SK-N-SH (cell line): Measurements from ENCODE around the gene ASIC3.

Experiments used
- CHD2 ChIP-seq: fragments of 150-350 bp; IDR thresholded peaks from 2 replicates; pipeline ENCODE4 v1.6.1; 2018; ENCODE audit warnings: low read length; ENCODE audit not compliant: partially characterized antibody
- EZH2phosphoT487 ChIP-seq: fragments of 200-600 bp; sonication (generic); IDR thresholded peaks from 2 replicates; pipeline ENCODE4 v1.6.1; 2017; ENCODE audit warnings: low read depth, mixed run types, mild to moderate bottlenecking, antibody characterized with exemption, moderate library complexity, borderline replicate concordance
- FOSL2 ChIP-seq: IDR thresholded peaks from 2 replicates; pipeline ENCODE4 v1.4.0; 2012; ENCODE audit warnings: low read depth, mild to moderate bottlenecking, moderate library complexity, borderline replicate concordance
- FOXM1 ChIP-seq: IDR thresholded peaks from 2 replicates; pipeline ENCODE4 v1.4.0; 2012; ENCODE audit warnings: low read depth, mild to moderate bottlenecking
- GABPA ChIP-seq: IDR thresholded peaks from 2 replicates; pipeline ENCODE4 v1.4.0; 2012; ENCODE audit warnings: low read depth, mild to moderate bottlenecking
- JUND ChIP-seq: IDR thresholded peaks from 2 replicates; pipeline ENCODE4 v1.4.0; 2012
- POLR2AphosphoS5 ChIP-seq: IDR thresholded peaks from 2 replicates; pipeline ENCODE4 v1.6.1; 2012; ENCODE audit warnings: low read depth, low read length
- RAD21 ChIP-seq: IDR thresholded peaks from 2 replicates; pipeline ENCODE4 v1.6.1; 2012; ENCODE audit warnings: mild to moderate bottlenecking, low read length
- RFX5 ChIP-seq: IDR thresholded peaks from 2 replicates; pipeline ENCODE4 v1.6.1; 2012; ENCODE audit warnings: mild to moderate bottlenecking, improper control_type of control experiment, low read length
- YY1 ChIP-seq: IDR thresholded peaks from 2 replicates; pipeline ENCODE4 v1.4.0; 2012; ENCODE audit warnings: low read depth, mild to moderate bottlenecking
- TF ChIP-seq, protein P1 (sequence below): IDR thresholded peaks from 2 replicates; pipeline ENCODE4; 2012
- TF ChIP-seq, protein P2 (sequence below): IDR thresholded peaks from 2 replicates; pipeline ENCODE4 v1.4.0; 2012; ENCODE audit warnings: low read depth, borderline replicate concordance
- TF ChIP-seq, protein P3 (sequence below): fragments of 200-600 bp; sonication (generic); IDR thresholded peaks from 2 replicates; pipeline ENCODE4 v1.6.1; 2017; ENCODE audit warnings: antibody characterized with exemption, mild to moderate bottlenecking, moderate library complexity
- TF ChIP-seq, protein P4 (sequence below): IDR thresholded peaks from 2 replicates; pipeline ENCODE4 v1.6.1; 2012; ENCODE audit warnings: mild to moderate bottlenecking, low read depth, low read length, moderate library complexity

DNA sequence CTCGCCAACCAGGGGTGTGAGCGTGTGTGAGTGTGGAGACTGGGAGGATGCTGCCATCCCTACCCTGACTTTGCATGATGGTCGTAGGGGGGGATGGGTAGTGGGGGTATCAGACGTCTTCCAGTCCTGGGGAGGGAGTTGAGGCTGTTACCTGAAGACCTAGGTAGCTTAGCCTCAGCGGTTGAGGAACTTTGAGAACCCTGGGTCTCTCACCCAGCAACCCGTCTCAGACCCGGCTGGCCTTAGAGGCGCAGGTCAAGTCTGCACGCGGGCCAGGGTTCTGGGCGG, 13.7 kb downstream of the ASIC3 start:
- TF ChIP-seq EZH2phosphoT487, result no peak
- TF ChIP-seq, protein P1, sequence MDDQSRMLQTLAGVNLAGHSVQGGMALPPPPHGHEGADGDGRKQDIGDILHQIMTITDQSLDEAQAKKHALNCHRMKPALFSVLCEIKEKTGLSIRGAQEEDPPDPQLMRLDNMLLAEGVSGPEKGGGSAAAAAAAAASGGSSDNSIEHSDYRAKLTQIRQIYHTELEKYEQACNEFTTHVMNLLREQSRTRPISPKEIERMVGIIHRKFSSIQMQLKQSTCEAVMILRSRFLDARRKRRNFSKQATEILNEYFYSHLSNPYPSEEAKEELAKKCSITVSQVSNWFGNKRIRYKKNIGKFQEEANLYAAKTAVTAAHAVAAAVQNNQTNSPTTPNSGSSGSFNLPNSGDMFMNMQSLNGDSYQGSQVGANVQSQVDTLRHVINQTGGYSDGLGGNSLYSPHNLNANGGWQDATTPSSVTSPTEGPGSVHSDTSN, result no peak
- no peak for TF ChIP-seq YY1
- TF ChIP-seq, protein P2, sequence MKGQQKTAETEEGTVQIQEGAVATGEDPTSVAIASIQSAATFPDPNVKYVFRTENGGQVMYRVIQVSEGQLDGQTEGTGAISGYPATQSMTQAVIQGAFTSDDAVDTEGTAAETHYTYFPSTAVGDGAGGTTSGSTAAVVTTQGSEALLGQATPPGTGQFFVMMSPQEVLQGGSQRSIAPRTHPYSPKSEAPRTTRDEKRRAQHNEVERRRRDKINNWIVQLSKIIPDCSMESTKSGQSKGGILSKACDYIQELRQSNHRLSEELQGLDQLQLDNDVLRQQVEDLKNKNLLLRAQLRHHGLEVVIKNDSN, result no peak
- TF ChIP-seq, protein P3, sequence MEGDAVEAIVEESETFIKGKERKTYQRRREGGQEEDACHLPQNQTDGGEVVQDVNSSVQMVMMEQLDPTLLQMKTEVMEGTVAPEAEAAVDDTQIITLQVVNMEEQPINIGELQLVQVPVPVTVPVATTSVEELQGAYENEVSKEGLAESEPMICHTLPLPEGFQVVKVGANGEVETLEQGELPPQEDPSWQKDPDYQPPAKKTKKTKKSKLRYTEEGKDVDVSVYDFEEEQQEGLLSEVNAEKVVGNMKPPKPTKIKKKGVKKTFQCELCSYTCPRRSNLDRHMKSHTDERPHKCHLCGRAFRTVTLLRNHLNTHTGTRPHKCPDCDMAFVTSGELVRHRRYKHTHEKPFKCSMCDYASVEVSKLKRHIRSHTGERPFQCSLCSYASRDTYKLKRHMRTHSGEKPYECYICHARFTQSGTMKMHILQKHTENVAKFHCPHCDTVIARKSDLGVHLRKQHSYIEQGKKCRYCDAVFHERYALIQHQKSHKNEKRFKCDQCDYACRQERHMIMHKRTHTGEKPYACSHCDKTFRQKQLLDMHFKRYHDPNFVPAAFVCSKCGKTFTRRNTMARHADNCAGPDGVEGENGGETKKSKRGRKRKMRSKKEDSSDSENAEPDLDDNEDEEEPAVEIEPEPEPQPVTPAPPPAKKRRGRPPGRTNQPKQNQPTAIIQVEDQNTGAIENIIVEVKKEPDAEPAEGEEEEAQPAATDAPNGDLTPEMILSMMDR, result no peak
- TF ChIP-seq FOXM1, result no peak
- no peak for TF ChIP-seq FOSL2
- TF ChIP-seq RFX5, result no peak
- TF ChIP-seq GABPA, result no peak
- TF ChIP-seq POLR2AphosphoS5, result no peak
- no peak for TF ChIP-seq JUND
- TF ChIP-seq, protein P4, sequence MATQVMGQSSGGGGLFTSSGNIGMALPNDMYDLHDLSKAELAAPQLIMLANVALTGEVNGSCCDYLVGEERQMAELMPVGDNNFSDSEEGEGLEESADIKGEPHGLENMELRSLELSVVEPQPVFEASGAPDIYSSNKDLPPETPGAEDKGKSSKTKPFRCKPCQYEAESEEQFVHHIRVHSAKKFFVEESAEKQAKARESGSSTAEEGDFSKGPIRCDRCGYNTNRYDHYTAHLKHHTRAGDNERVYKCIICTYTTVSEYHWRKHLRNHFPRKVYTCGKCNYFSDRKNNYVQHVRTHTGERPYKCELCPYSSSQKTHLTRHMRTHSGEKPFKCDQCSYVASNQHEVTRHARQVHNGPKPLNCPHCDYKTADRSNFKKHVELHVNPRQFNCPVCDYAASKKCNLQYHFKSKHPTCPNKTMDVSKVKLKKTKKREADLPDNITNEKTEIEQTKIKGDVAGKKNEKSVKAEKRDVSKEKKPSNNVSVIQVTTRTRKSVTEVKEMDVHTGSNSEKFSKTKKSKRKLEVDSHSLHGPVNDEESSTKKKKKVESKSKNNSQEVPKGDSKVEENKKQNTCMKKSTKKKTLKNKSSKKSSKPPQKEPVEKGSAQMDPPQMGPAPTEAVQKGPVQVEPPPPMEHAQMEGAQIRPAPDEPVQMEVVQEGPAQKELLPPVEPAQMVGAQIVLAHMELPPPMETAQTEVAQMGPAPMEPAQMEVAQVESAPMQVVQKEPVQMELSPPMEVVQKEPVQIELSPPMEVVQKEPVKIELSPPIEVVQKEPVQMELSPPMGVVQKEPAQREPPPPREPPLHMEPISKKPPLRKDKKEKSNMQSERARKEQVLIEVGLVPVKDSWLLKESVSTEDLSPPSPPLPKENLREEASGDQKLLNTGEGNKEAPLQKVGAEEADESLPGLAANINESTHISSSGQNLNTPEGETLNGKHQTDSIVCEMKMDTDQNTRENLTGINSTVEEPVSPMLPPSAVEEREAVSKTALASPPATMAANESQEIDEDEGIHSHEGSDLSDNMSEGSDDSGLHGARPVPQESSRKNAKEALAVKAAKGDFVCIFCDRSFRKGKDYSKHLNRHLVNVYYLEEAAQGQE, result no peak
- no peak for TF ChIP-seq RAD21
- TF ChIP-seq CHD2, result no peak
